HEK293 (cell line): Measurements from ENCODE around the gene ZNF565.

Source experiments
- CTCF ChIA-PET: fragments of 350-600 bp; formaldehyde crosslinking; extraction: SDS; loops from one replicate; lab custom pipeline; 2021; ENCODE audit warnings: antibody characterized with exemption; lab: Yijun Ruan, JAX
- POLR2A ChIA-PET: fragments of 300-600 bp; formaldehyde crosslinking; extraction: SDS; loops from one replicate; lab custom pipeline; 2020; ENCODE audit warnings: antibody characterized with exemption, inconsistent platforms; lab: Yijun Ruan, JAX
- H3K27ac ChIP-seq: fragments of 200-500 bp; sonication (Bioruptor generic); 2 replicates; pipeline ENCODE4 v1.5.1; 2014; ENCODE audit warnings: low read depth, low read length, control low read depth, inconsistent platforms; ENCODE audit errors: extremely low read depth
- H3K36me3 ChIP-seq, 2 experiments: fragments of 200-500 bp in 1 of 2; sonication (Bioruptor generic) in 1 of 2; 1 replicate in 1 of 2; 2 replicates in 1 of 2; pipeline ENCODE4 v1.5.1; 2014 to 2017; ENCODE audit warnings: inconsistent platforms in 2 of 2, low read length in 2 of 2; ENCODE audit not compliant: control insufficient read depth in 2 of 2, insufficient read depth in 1 of 2
- H3K4me1 ChIP-seq: fragments of 200-500 bp; sonication (Bioruptor generic); 2 replicates; pipeline ENCODE4 v1.5.1; 2014; ENCODE audit warnings: mild to moderate bottlenecking, low read length, inconsistent platforms; ENCODE audit not compliant: control insufficient read depth, insufficient read depth
- H3K4me3 ChIP-seq: 2 replicates; pipeline ENCODE4 v1.5.1; 2011; ENCODE audit warnings: low read depth, mild to moderate bottlenecking, control low read depth, low read length, moderate library complexity
- H3K9me3 ChIP-seq: fragments of 200-500 bp; sonication (Bioruptor generic); 2 replicates; pipeline ENCODE4 v1.5.1; 2014; ENCODE audit warnings: low read depth, low read length, inconsistent platforms; ENCODE audit not compliant: control insufficient read depth, insufficient read depth
- KLF1 ChIP-seq: fragments of 450-650 bp; formaldehyde crosslinking; IDR thresholded peaks from 2 replicates; pipeline ENCODE4 v1.5.1; 2016; ENCODE audit warnings: missing biosample characterization, missing genetic modification characterization
- KLF17 ChIP-seq: fragments of 450-650 bp; formaldehyde crosslinking; IDR thresholded peaks from 2 replicates; pipeline ENCODE4 v1.5.1; 2016; ENCODE audit warnings: missing biosample characterization, missing genetic modification characterization
- RBAK ChIP-seq: fragments of 450-650 bp; formaldehyde crosslinking; IDR thresholded peaks from 2 replicates; pipeline ENCODE4 v1.5.1; 2016; ENCODE audit warnings: missing biosample characterization, missing genetic modification characterization
- ZBTB26 ChIP-seq: fragments of 450-650 bp; formaldehyde crosslinking; optimal IDR thresholded peaks from 2 replicates; pipeline ENCODE3; 2016; ENCODE audit warnings: missing biosample characterization, mild to moderate bottlenecking, missing genetic modification characterization
- ZBTB8A ChIP-seq: fragments of 450-650 bp; formaldehyde crosslinking; IDR thresholded peaks from 2 replicates; pipeline ENCODE4 v1.5.1; 2016; ENCODE audit warnings: missing biosample characterization, missing genetic modification characterization
- ZNF112 ChIP-seq: fragments of 450-650 bp; formaldehyde crosslinking; IDR thresholded peaks from 2 replicates; pipeline ENCODE4 v1.5.0; 2017; ENCODE audit warnings: missing biosample characterization, missing genetic modification characterization
- ZNF184 ChIP-seq: fragments of 450-650 bp; IDR thresholded peaks from 2 replicates; pipeline ENCODE4 v1.5.1; 2018; ENCODE audit warnings: missing biosample characterization, mild to moderate bottlenecking, missing genetic modification characterization
- ZNF19 ChIP-seq: fragments of 450-650 bp; formaldehyde crosslinking; IDR thresholded peaks from 2 replicates; pipeline ENCODE4; 2016; ENCODE audit warnings: missing biosample characterization, missing genetic modification characterization, low read depth
- ZNF394 ChIP-seq: fragments of 450-650 bp; formaldehyde crosslinking; IDR thresholded peaks from 2 replicates; pipeline ENCODE4 v1.5.1; 2016; ENCODE audit warnings: missing biosample characterization, missing genetic modification characterization, mild to moderate bottlenecking, moderate library complexity, borderline replicate concordance
- ZNF416 ChIP-seq: fragments of 450-650 bp; formaldehyde crosslinking; IDR thresholded peaks from 2 replicates; pipeline ENCODE4 v1.5.1; 2016; ENCODE audit warnings: missing biosample characterization, missing genetic modification characterization
- ZNF623 ChIP-seq: fragments of 450-650 bp; formaldehyde crosslinking; IDR thresholded peaks from 2 replicates; pipeline ENCODE4 v1.5.1; 2016; ENCODE audit warnings: missing biosample characterization, missing genetic modification characterization
- ZNF660 ChIP-seq: fragments of 450-650 bp; IDR thresholded peaks from 2 replicates; pipeline ENCODE4 v1.5.1; 2018; ENCODE audit warnings: missing biosample characterization, mild to moderate bottlenecking, missing genetic modification characterization
- ZSCAN18 ChIP-seq: fragments of 450-650 bp; formaldehyde crosslinking; IDR thresholded peaks from 2 replicates; pipeline ENCODE4 v1.5.1; 2016; ENCODE audit warnings: missing biosample characterization, missing genetic modification characterization

Gene ZNF565

GRCh38 chr19:36151144-36152018 is 63.1 kb downstream of the ZNF565 start:
- CTCF ChIA-PET: interaction anchor here (0.5 to 1.1 kb wide), 2 partner anchors 95 to 220 kb away, joined by 3 read pairs; no protein-coding TSS in a partner anchor
- peak overlapping the region; percentile 17; the same call in 1 of the 2 replicates for H3K27ac ChIP-seq
- no peak for TF ChIP-seq ZNF416
- no peak for TF ChIP-seq ZBTB8A (tag by site-specific recombination)
- TF ChIP-seq ZNF660 (tag by site-specific recombination): no peak
- TF ChIP-seq ZNF19 (tag by site-specific recombination): no peak
- no peak for TF ChIP-seq ZNF394 (tag by site-specific recombination)
- no peak for TF ChIP-seq ZNF184
- TF ChIP-seq, all 188 proteins: peak for 0
- POLR2A ChIA-PET: interaction anchor here (0.5 to 1.3 kb wide), 5 partner anchors 12 to 1318 kb away, joined by 3 to 9 read pairs (median 3); partner anchors contain the start of genes POLR2I, TBCB and ZNF570
- H3K4me1 ChIP-seq: peaks cover 4% of the 10 kb centered on the region; the same call in 1 of the 2 replicates
- H3K9me3 ChIP-seq: no peaks in the 10 kb centered on the region
- no peak overlapping the region for H3K4me3 ChIP-seq
- H3K36me3 ChIP-seq: peaks cover 57 to 67% of the 10 kb centered on the region in 2 experiments

- H3K4me1 ChIP-seq: peaks cover 4% of the 10 kb centered on the region; the same call in 1 of the 2 replicates
- no peak overlapping the region for H3K4me3 ChIP-seq
- no peak for TF ChIP-seq ZSCAN18
- no peaks in the 10 kb centered on the region for H3K9me3 ChIP-seq
- POLR2A ChIA-PET: interaction anchor here (1.1 to 1.3 kb wide), 4 partner anchors 11 to 36 kb away, joined by 3 to 4 read pairs (median 3); partner anchors contain the start of genes POLR2I and TBCB
- CTCF ChIA-PET: interaction anchor here (0.5 to 1.1 kb wide), 2 partner anchors 94 to 219 kb away, joined by 3 read pairs; no protein-coding TSS in a partner anchor
- peak overlapping the region; percentile 17; the same call in 1 of the 2 replicates for H3K27ac ChIP-seq
- peaks cover 65 to 75% of the 10 kb centered on the region in 2 experiments for H3K36me3 ChIP-seq
These were observed 63.9 kb downstream of the ZNF565 start for GRCh38 chr19:36150586-36150985.

GRCh38 chr19:36149673-36150406 is 64.6 kb downstream of the ZNF565 start:
- ChIA-PET POLR2A (no interaction called here), CTCF (interaction anchor here (0.6 to 1.1 kb wide), 2 partner anchors 129 to 219 kb away, joined by 3 read pairs; no protein-coding TSS in a partner anchor)
- Histone ChIP-seq H3K27ac (no peak overlapping the region), H3K4me1 (no peaks in the 10 kb centered on the region), H3K36me3 (peaks cover 73 to 82% of the 10 kb centered on the region in 2 experiments), H3K4me3 (no peak overlapping the region), H3K9me3 (no peaks in the 10 kb centered on the region)
- TF ChIP-seq ZBTB26 (tag by site-specific recombination): peak; percentile 12
- TF ChIP-seq ZNF112: no peak
- TF ChIP-seq RBAK (tag by site-specific recombination): no peak
- TF ChIP-seq KLF17: peak; percentile 31; the same call in 1 of the 2 replicates
- peak; percentile 67 for TF ChIP-seq ZNF623
- peak; percentile 76 for TF ChIP-seq KLF1 (tag by site-specific recombination)
